ENCODE results near the gene HARS1.

DNA sequence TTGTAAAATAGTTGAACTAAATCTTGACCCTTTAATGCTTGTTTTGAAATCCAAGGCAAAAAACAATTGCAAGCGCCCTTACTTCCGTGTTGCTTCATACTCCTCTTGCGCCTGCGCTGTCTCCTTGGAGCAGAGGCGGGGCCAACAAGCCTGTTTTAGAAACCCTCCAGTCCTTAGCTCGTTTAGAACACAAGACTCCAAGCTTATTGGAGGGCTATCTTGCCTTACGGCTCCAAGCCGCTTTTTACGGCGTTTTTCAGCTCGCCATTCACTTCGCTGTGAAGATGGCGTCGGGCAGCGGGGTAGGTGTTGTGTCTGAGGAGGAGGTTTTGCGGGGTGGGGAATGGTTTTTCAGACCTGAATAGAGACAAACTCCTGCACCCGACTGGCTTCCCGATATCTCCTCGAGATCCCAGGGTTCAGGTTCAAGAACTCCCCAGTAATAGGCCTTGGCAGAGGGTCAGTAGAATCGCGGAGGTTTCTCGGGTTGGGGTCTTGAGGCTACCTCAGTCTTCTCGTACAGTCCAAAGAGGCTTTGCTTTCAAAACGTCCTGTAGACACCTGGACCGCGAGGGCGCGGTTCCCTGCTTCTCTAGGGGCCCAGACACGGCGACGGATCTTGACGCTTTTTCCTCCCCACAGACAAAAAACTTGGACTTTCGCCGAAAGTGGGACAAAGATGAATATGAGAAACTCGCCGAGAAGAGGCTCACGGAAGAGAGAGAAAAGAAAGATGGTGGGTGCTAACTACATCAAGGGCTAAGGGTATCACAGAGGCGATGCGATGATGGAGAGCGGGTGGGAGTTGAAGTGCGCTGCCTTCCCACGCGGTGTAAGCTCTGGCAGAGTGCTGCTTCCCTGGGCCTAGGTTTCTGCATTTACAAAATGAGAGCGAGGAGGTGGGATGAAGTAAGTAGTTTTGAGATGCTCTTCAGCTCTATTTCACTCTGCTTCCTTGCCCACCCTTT is 9.3 kb upstream of the HARS1 start, which contains the start of gene ZMAT2:
- TF ChIP-seq, protein P1, sequence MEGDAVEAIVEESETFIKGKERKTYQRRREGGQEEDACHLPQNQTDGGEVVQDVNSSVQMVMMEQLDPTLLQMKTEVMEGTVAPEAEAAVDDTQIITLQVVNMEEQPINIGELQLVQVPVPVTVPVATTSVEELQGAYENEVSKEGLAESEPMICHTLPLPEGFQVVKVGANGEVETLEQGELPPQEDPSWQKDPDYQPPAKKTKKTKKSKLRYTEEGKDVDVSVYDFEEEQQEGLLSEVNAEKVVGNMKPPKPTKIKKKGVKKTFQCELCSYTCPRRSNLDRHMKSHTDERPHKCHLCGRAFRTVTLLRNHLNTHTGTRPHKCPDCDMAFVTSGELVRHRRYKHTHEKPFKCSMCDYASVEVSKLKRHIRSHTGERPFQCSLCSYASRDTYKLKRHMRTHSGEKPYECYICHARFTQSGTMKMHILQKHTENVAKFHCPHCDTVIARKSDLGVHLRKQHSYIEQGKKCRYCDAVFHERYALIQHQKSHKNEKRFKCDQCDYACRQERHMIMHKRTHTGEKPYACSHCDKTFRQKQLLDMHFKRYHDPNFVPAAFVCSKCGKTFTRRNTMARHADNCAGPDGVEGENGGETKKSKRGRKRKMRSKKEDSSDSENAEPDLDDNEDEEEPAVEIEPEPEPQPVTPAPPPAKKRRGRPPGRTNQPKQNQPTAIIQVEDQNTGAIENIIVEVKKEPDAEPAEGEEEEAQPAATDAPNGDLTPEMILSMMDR (IDR thresholded peaks at IDR 0.05; ENCODE audit: extremely low read depth in 1 of 2, insufficient read depth in 1 of 2, low read depth in 1 of 2, low read length in 2 of 2): no peak
- TF ChIP-seq POLR2A (IDR thresholded peaks at IDR 0.05; ENCODE audit: low read depth, low read length) (peak; percentile 69), EZH2 (IDR thresholded peaks at IDR 0.05; ENCODE audit: borderline replicate concordance, low read depth, low read length, severe bottlenecking) (no peak), MYC (IDR thresholded peaks at IDR 0.05; ENCODE audit: low read depth, low read length) (no peak)
- TF ChIP-seq, protein P2, sequence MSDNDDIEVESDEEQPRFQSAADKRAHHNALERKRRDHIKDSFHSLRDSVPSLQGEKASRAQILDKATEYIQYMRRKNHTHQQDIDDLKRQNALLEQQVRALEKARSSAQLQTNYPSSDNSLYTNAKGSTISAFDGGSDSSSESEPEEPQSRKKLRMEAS (IDR thresholded peaks at IDR 0.05; ENCODE audit: insufficient read depth, insufficient read length): no peak
